ENCODE results near the gene HDAC4. TPM values are rescaled to one million over a fixed set of nuclear protein-coding genes. Genes with fewer than 3 reads are reported as not detected.

HDAC4 gene
- total RNA-seq, 1 experiment from 2014 or later: 61.5 TPM

GRCh38 chr2:239152916-239153305, 247.9 kb downstream of the HDAC4 start:
- POLR2A ChIA-PET (ENCODE audit: unreplicated experiment): no interaction called here
- no peak overlapping the region for H2AFZ ChIP-seq
- H3K4me3 ChIP-seq: no peak overlapping the region
- CTCF ChIA-PET: no interaction called here
- no peak overlapping the region for H3K4me2 ChIP-seq
- no peaks in the 10 kb centered on the region for H3K4me1 ChIP-seq (replicated peaks; ENCODE audit: insufficient read depth)
- H3K9me3 ChIP-seq (ENCODE audit: insufficient read depth, low read depth): no peaks in the 10 kb centered on the region
- H4K20me1 ChIP-seq (ENCODE audit: insufficient read depth): no peaks in the 10 kb centered on the region; the same call in 1 of the 2 replicates
- intact Hi-C loops (cut with micrococcal nuclease; ENCODE audit: unreplicated experiment): no loop called here
- no TSS peak for BruUV-seq (replicated peaks)
- H3K27me3 ChIP-seq (ENCODE audit: insufficient read depth, low read depth): no peaks in the 10 kb centered on the region
- no peaks in the 10 kb centered on the region for H3K79me2 ChIP-seq (ENCODE audit: low read depth)
- H3K9me2 ChIP-seq (ENCODE audit: insufficient read depth): no peaks in the 10 kb centered on the region
- no peaks in the 10 kb centered on the region for H3F3A ChIP-seq (ENCODE audit: insufficient read depth, low read depth)
- TF ChIP-seq CTCF (conservative IDR thresholded peaks at IDR 0.05): no peak
- TF ChIP-seq EZH2 (IDR thresholded peaks at IDR 0.05; ENCODE audit: low read depth): no peak
- H3K27ac ChIP-seq: no peak overlapping the region
- no peaks in the 10 kb centered on the region for H3K36me3 ChIP-seq (ENCODE audit: low read depth)
- no peak for DNase-seq

GRCh38 chr2:239152239-239152915, 248.4 kb downstream of the HDAC4 start:
- Histone ChIP-seq H3K4me1 (replicated peaks; ENCODE audit: insufficient read depth) (no peaks in the 10 kb centered on the region), H3K27me3 (ENCODE audit: insufficient read depth, low read depth) (no peaks in the 10 kb centered on the region), H2AFZ (no peak overlapping the region), H3K4me2 (no peak overlapping the region), H4K20me1 (ENCODE audit: insufficient read depth) (no peaks in the 10 kb centered on the region; the same call in 1 of the 2 replicates), H3F3A (ENCODE audit: insufficient read depth, low read depth) (no peaks in the 10 kb centered on the region), H3K27ac (no peak overlapping the region), H3K4me3 (no peak overlapping the region), H3K9me2 (ENCODE audit: insufficient read depth) (no peaks in the 10 kb centered on the region), H3K79me2 (ENCODE audit: low read depth) (no peaks in the 10 kb centered on the region), H3K36me3 (ENCODE audit: low read depth) (no peaks in the 10 kb centered on the region), H3K9me3 (ENCODE audit: insufficient read depth, low read depth) (no peaks in the 10 kb centered on the region)
- intact Hi-C loops (cut with micrococcal nuclease; ENCODE audit: unreplicated experiment): no loop called here
- CTCF ChIA-PET: no interaction called here
- no peak for DNase-seq
- no TSS peak for BruUV-seq (replicated peaks)
- POLR2A ChIA-PET (ENCODE audit: unreplicated experiment): no interaction called here
- no peak for TF ChIP-seq EZH2 (IDR thresholded peaks at IDR 0.05; ENCODE audit: low read depth)
- no peak for TF ChIP-seq CTCF (conservative IDR thresholded peaks at IDR 0.05)

DNA sequence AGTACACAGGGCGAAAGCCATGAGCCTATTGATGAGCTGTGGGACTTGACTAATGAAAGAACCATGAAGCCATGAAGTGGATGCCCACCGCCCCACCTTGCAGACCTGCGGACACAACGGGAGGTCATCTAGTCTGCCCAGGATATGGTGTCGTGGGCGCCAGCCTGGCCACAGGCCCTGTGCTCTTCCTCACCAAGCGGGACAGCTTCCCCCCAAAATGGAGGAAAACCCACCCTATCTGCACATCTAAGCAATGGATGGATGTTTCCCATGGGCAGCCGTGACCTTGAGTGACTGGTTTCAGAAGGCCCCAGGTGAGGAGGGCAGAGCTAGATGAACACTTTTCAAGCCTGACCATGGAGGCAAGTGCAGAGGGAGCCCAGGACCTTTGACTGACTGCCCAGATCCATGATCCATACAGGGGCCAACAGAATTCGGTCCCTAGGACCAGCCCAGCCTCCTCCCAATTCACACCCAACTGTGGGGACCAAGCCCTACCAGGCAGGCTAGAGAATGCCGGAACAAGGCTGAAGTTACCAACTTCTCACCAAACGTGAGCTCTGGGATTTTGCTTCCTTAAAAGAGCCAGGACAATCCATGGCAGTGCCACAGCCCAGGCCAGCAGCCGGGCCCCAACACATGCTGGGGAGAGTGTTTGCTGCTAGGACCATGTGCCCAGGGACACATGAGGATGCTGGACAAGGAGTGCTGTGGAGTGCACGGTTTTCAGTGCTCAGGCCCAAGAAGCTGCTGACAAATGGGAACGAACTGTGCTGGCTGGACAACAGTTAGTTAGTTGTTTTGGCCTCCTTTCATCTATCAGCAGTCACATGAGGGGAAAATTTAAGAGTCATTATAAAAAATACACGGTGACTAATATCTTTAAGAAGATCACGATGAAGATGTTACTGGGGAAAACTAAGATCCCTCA, 249.4 kb downstream of the HDAC4 start:
- no peaks in the 10 kb centered on the region; the same call in 1 of the 2 replicates for H4K20me1 ChIP-seq (ENCODE audit: insufficient read depth)
- intact Hi-C loops (cut with micrococcal nuclease; ENCODE audit: unreplicated experiment): no loop called here
- H3K36me3 ChIP-seq (ENCODE audit: low read depth): no peaks in the 10 kb centered on the region
- no peaks in the 10 kb centered on the region for H3K9me2 ChIP-seq (ENCODE audit: insufficient read depth)
- H3K4me3 ChIP-seq: no peak overlapping the region
- no peak overlapping the region for H3K27ac ChIP-seq
- CTCF ChIA-PET: no interaction called here
- H3K79me2 ChIP-seq (ENCODE audit: low read depth): no peaks in the 10 kb centered on the region
- POLR2A ChIA-PET (ENCODE audit: unreplicated experiment): no interaction called here
- DNase-seq: no peak
- H3K4me2 ChIP-seq: no peak overlapping the region
- H2AFZ ChIP-seq: no peak overlapping the region
- BruUV-seq (replicated peaks): no TSS peak
- no peaks in the 10 kb centered on the region for H3K4me1 ChIP-seq (replicated peaks; ENCODE audit: insufficient read depth)
- TF ChIP-seq EZH2 (IDR thresholded peaks at IDR 0.05; ENCODE audit: low read depth) (no peak), CTCF (conservative IDR thresholded peaks at IDR 0.05) (no peak)
- H3K27me3 ChIP-seq (ENCODE audit: insufficient read depth, low read depth): no peaks in the 10 kb centered on the region
- no peaks in the 10 kb centered on the region for H3K9me3 ChIP-seq (ENCODE audit: insufficient read depth, low read depth)
- H3F3A ChIP-seq (ENCODE audit: insufficient read depth, low read depth): no peaks in the 10 kb centered on the region
